NT2/D1 (cell line): Measurements from ENCODE around the gene TEX22.

Experiments used
- SUZ12 ChIP-seq: IDR thresholded peaks from 2 replicates; pipeline ENCODE4 v1.6.1; 2011; ENCODE audit not compliant: insufficient read length, insufficient read depth; ENCODE audit errors: extremely low read depth
- YY1 ChIP-seq: IDR thresholded peaks from 2 replicates; pipeline ENCODE4 v1.6.1; 2011; ENCODE audit not compliant: insufficient read length, insufficient read depth
- ZNF274 ChIP-seq: IDR thresholded peaks from 2 replicates; pipeline ENCODE4 v1.6.1; 2011; ENCODE audit warnings: mild to moderate bottlenecking, low read depth, low read length

DNA sequence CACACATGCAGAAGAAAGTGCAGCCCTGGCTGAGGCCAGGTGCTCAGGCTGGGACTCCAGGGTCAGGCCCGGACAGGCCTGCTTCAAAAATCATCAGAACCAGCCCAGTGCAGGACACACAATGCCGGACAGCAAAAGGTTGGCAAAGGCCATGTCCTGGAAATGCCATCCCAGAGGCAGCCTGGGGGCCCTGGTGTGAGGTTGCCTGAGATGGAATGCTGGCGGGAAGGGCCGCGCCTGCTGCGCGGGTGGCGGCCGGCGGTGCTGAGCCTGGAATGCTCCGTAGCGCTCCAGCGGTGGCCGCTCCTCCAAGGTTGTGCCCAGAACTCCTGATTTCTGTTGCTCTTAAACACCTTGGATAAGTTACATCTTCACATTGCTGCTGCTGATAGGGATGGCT is 54.6 kb downstream of the TEX22 start:
- TF ChIP-seq ZNF274 (no peak), SUZ12 (no peak), YY1 (no peak)
